Endothelial cell of umbilical vein (primary cell): ENCODE data around the gene GLTP. TPM values are rescaled to one million over a fixed set of nuclear protein-coding genes. Genes with fewer than 3 reads are reported as not detected.

Experiments used
- BruUV-seq: library from RNA; stranded (reverse); fragments of 400-500 nt; replicated peaks from 2 replicates; lab custom pipeline; 2021; lab: Mats Ljungman, UMichigan
- CTCF ChIA-PET: fragments of 300-600, 350-600 bp; sonication (Branson Sonifier 250); formaldehyde crosslinking; loops from one replicate; lab custom pipeline; 2021; ENCODE audit warnings: antibody characterized with exemption, inconsistent platforms; lab: Charles Lee
- POLR2A ChIA-PET: fragments of 300-600, 350-600 bp; sonication (Branson Sonifier 250); formaldehyde crosslinking; loops from one replicate; lab custom pipeline; 2021; ENCODE audit warnings: antibody characterized with exemption, inconsistent platforms; lab: Charles Lee
- DNase-seq: peaks from one replicate; pipeline ENCODE4 v3.0.0-alpha.2; 2011; ENCODE audit warnings: low read depth, low spot score
- FAIRE-seq: peaks from 2 replicates; lab custom pipeline; 2011; peaks lifted over from hg19 to GRCh38; lab: Jason Lieb, UNC
- H2AFZ ChIP-seq: 2 replicates; pipeline ENCODE4 v1.6.0; 2012; ENCODE audit warnings: low read depth, low read length, control low read depth, inconsistent platforms
- H3K27ac ChIP-seq: 2 replicates; pipeline ENCODE4 v1.5.1; 2011; ENCODE audit warnings: low read depth, mild to moderate bottlenecking, control low read depth, low read length, moderate library complexity; ENCODE audit not compliant: insufficient read depth
- H3K27me3 ChIP-seq, 2 experiments: 2 replicates each; pipeline versions ENCODE4 v1.6.0 to v1.6.1; 2011; ENCODE audit warnings: low read length in 2 of 2, mixed read lengths in 1 of 2; ENCODE audit not compliant: control insufficient read depth in 2 of 2, insufficient read depth in 2 of 2
- H3K36me3 ChIP-seq, 2 experiments: 2 replicates in 1 of 2; 3 replicates in 1 of 2; pipeline ENCODE4 v1.5.1; 2011; ENCODE audit warnings: low read length in 2 of 2, mild to moderate bottlenecking in 1 of 2, moderate library complexity in 1 of 2; ENCODE audit not compliant: control insufficient read depth in 2 of 2, insufficient read depth in 2 of 2; ENCODE audit errors: extremely low read depth in 1 of 2
- H3K4me1 ChIP-seq: 3 replicates; pipeline ENCODE4 v1.5.1; 2011; ENCODE audit warnings: mild to moderate bottlenecking, low read length; ENCODE audit not compliant: control insufficient read depth, insufficient read depth; ENCODE audit errors: extremely low read depth
- H3K4me2 ChIP-seq: 2 replicates; pipeline ENCODE4 v1.6.1; 2011; ENCODE audit warnings: low read length, control low read depth, mixed read lengths; ENCODE audit not compliant: insufficient read depth
- H3K4me3 ChIP-seq, 3 experiments: fragments of 200-600 bp in 1 of 3; sonication (generic), shearing (Covaris generic) in 1 of 3; replicated peaks in 1 of 3; 2 replicates each; pipeline ENCODE4 v1.5.1; 2011 to 2016; ENCODE audit warnings: control low read depth in 3 of 3, low read length in 3 of 3, mild to moderate bottlenecking in 2 of 3, inconsistent platforms in 1 of 3, low read depth in 1 of 3, moderate library complexity in 1 of 3; ENCODE audit not compliant: insufficient read depth in 1 of 3
- H3K79me2 ChIP-seq: 2 replicates; pipeline ENCODE4 v1.6.0; 2012; ENCODE audit warnings: low read length, inconsistent platforms; ENCODE audit not compliant: control insufficient read depth, insufficient read depth
- H3K9ac ChIP-seq: replicated peaks from 2 replicates; pipeline ENCODE3; 2011; ENCODE audit warnings: low read length, control low read depth; ENCODE audit not compliant: insufficient read depth; ENCODE audit errors: extremely low read depth
- H3K9me1 ChIP-seq: replicated peaks from 3 replicates; pipeline ENCODE4 v1.6.0; 2011; ENCODE audit warnings: mild to moderate bottlenecking, low read length; ENCODE audit not compliant: control insufficient read depth, insufficient read depth; ENCODE audit errors: extremely low read depth
- H3K9me3 ChIP-seq: replicated peaks from 2 replicates; pipeline ENCODE4 v1.5.1; 2012; ENCODE audit warnings: low read length, inconsistent platforms; ENCODE audit not compliant: control insufficient read depth, insufficient read depth
- H4K20me1 ChIP-seq: replicated peaks from 2 replicates; pipeline ENCODE3; 2011; ENCODE audit warnings: mild to moderate bottlenecking, low read length; ENCODE audit not compliant: control insufficient read depth, insufficient read depth; ENCODE audit errors: extremely low read depth
- EZH2 ChIP-seq: IDR thresholded peaks from 2 replicates; pipeline ENCODE4 v1.6.1; 2012; ENCODE audit warnings: borderline replicate concordance, low read depth, mild to moderate bottlenecking, moderate library complexity, low read length, inconsistent platforms; ENCODE audit not compliant: severe bottlenecking
- FOS ChIP-seq: IDR thresholded peaks from 2 replicates; pipeline ENCODE4 v1.6.1; 2011; ENCODE audit warnings: mild to moderate bottlenecking, low read length, moderate library complexity, borderline replicate concordance; ENCODE audit not compliant: insufficient read depth
- GATA2 ChIP-seq: IDR thresholded peaks from 2 replicates; pipeline ENCODE4 v1.7.0; 2011; ENCODE audit warnings: low read depth, mild to moderate bottlenecking, moderate library complexity, mixed read lengths, low read length; ENCODE audit not compliant: insufficient read length, insufficient read depth
- JUN ChIP-seq: IDR thresholded peaks from 2 replicates; pipeline ENCODE4 v1.6.1; 2011; ENCODE audit warnings: borderline replicate concordance, low read depth; ENCODE audit not compliant: insufficient read length, insufficient read depth
- MAX ChIP-seq: IDR thresholded peaks from 2 replicates; pipeline ENCODE4 v1.6.1; 2011; ENCODE audit not compliant: insufficient read depth, insufficient read length
- MYC ChIP-seq: IDR thresholded peaks from one replicate; pipeline ENCODE4 v1.6.1; 2011; ENCODE audit warnings: mild to moderate bottlenecking, low read depth, low read length
- POLR2A ChIP-seq: IDR thresholded peaks from 2 replicates; pipeline ENCODE4 v1.6.1; 2012; ENCODE audit warnings: low read depth, mild to moderate bottlenecking, control low read depth, low read length
- POLR2AphosphoS5 ChIP-seq: IDR thresholded peaks from 2 replicates; pipeline ENCODE4 v1.6.1; 2012; ENCODE audit warnings: low read depth, mild to moderate bottlenecking, control low read depth, low read length, moderate library complexity; ENCODE audit not compliant: insufficient read depth
- dilution Hi-C: fragments of 300-500 bp; cut with MboI; formaldehyde crosslinking; loops from one replicate; pipeline ENCODE4 v1.15.0; 2019; ENCODE audit warnings: low sequenced_read_pairs; ENCODE audit not compliant: extremely low pct_ligation_motif_present
- intact Hi-C: fragments of 100-400 bp; cut with micrococcal nuclease; formaldehyde crosslinking; loops from one replicate; pipeline ENCODE4 v1.10.0; 2022
- polyA plus RNA-seq, 4 experiments: library from polyadenylated mRNA; depleted of rRNA in 3 of 4; stranded (reverse) in 3 of 4; unstranded in 1 of 4; fragments of >200 nt; gene quantifications; 2 replicates each; pipeline versions ENCODE4 v1.2.1 to v1.2.3, GENCODE V29; 2011 to 2012; ENCODE audit warnings: missing spikeins in 1 of 4
- total RNA-seq: library from RNA; stranded (reverse); gene quantifications from 2 replicates; pipeline ENCODE4 v1.2.3, GENCODE V29; 2021
- TF ChIP-seq, protein P1 (sequence below), 2 donors: IDR thresholded peaks; 1 replicate in 1 of 2; 2 replicates in 1 of 2; pipeline ENCODE4 v1.5.1; 2011; ENCODE audit warnings: low read length in 2 of 2, mild to moderate bottlenecking in 2 of 2, moderate library complexity in 2 of 2, control low read depth in 1 of 2, inconsistent platforms in 1 of 2, low read depth in 1 of 2; ENCODE audit not compliant: insufficient read depth in 1 of 2; ENCODE audit errors: extremely low read depth in 1 of 2

GLTP gene
- total and polyA plus RNA-seq, 2 donors (not counting 3 experiments of a cell fraction or from before 2014, with no cell fraction given), result 21.5 to 46.6 TPM

GRCh38 chr12:109827566-109828550, 52.5 kb downstream of the GLTP start:
- BruUV-seq, result no TSS peak
- Histone ChIP-seq H3K9me3 (no peaks in the 10 kb centered on the region), H3K36me3 (no peaks in the 10 kb centered on the region), H3K79me2 (no peaks in the 10 kb centered on the region), H4K20me1 (no peaks in the 10 kb centered on the region), H3K27me3 (no peaks in the 10 kb centered on the region), H3K4me1 (peaks cover 11% of the 10 kb centered on the region), H3K4me3 (no peak overlapping the region), H3K9me1 (no peaks in the 10 kb centered on the region), H2AFZ (peak overlapping the region; percentile 26), H3K27ac (peak overlapping the region; percentile 32), H3K4me2 (peak overlapping the region; percentile 9), H3K9ac (peak overlapping the region; percentile 5)
- intact Hi-C loops (no loop called here), dilution Hi-C loops (no loop called here)
- CTCF ChIA-PET, result interaction anchor here (0.7 to 6.5 kb wide), 5 partner anchors 9 to 228 kb away, joined by 3 to 45 read pairs (median 11); no protein-coding TSS in a partner anchor
- FAIRE-seq, result peak; percentile 84
- TF ChIP-seq FOS, result no peak
- TF ChIP-seq JUN, result no peak
- no peak for TF ChIP-seq MAX
- TF ChIP-seq GATA2, result no peak
- TF ChIP-seq EZH2, result no peak
- TF ChIP-seq POLR2A, result no peak
- TF ChIP-seq, protein P1, sequence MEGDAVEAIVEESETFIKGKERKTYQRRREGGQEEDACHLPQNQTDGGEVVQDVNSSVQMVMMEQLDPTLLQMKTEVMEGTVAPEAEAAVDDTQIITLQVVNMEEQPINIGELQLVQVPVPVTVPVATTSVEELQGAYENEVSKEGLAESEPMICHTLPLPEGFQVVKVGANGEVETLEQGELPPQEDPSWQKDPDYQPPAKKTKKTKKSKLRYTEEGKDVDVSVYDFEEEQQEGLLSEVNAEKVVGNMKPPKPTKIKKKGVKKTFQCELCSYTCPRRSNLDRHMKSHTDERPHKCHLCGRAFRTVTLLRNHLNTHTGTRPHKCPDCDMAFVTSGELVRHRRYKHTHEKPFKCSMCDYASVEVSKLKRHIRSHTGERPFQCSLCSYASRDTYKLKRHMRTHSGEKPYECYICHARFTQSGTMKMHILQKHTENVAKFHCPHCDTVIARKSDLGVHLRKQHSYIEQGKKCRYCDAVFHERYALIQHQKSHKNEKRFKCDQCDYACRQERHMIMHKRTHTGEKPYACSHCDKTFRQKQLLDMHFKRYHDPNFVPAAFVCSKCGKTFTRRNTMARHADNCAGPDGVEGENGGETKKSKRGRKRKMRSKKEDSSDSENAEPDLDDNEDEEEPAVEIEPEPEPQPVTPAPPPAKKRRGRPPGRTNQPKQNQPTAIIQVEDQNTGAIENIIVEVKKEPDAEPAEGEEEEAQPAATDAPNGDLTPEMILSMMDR (IDR thresholded peaks at IDR 0.05; ENCODE audit: extremely low read depth in 1 of 2, insufficient read depth in 1 of 2, low read depth in 1 of 2, low read length in 2 of 2), result no peak
- no peak for TF ChIP-seq MYC
- TF ChIP-seq POLR2AphosphoS5, result no peak
- POLR2A ChIA-PET, result no interaction called here
- DNase-seq, result peak; percentile 44
